ENCODE results near the gene ARMC3.
"Not testable (repeated sequence)": the region's sequence is repeated elsewhere in the genome, so short reads cannot be mapped to it uniquely, and the experiment has no call there.

DNA sequence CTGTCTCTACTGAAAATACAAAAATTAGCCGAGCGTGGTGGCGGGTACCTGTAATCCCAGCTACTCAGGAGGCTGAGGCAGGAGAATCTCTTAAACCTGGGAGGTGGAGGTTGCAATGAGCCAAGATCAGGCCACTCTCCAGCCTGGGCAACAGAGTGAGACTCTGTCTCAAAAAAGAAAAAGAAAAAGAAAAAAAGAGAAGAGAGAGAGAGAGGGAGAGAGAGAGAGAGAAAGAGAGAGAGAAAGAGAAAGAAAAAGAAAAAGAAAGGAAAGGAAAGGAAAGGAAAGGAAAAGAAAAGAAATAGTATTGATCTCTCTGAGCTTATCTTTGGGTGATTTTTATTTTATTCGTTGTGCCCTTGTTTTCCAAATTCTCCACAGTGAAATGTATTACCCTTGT, 1.2 kb downstream of the ARMC3 start:
- TF ChIP-seq, protein P1, sequence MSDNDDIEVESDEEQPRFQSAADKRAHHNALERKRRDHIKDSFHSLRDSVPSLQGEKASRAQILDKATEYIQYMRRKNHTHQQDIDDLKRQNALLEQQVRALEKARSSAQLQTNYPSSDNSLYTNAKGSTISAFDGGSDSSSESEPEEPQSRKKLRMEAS (IDR thresholded peaks at IDR 0.05) = not testable (repeated sequence)
- TF ChIP-seq EP300 (IDR thresholded peaks at IDR 0.05) = not testable (repeated sequence)
